Activated naive CD8-positive, alpha-beta T cell (primary cell): ENCODE data around the gene CTSL.
"Not testable (repeated sequence)": the region's sequence is repeated elsewhere in the genome, so short reads cannot be mapped to it uniquely, and the experiment has no call there.

Experiments used
- H3K27ac Mint-ChIP-seq: one replicate; pipeline ENCODE4 v1.8.0; 2021; ENCODE audit warnings: mixed read lengths
- H3K27me3 Mint-ChIP-seq: one replicate; pipeline ENCODE4 v1.8.0; 2021; ENCODE audit warnings: mixed read lengths
- H3K36me3 Mint-ChIP-seq: one replicate; pipeline ENCODE4 v1.8.0; 2021; ENCODE audit warnings: mixed read lengths
- H3K4me1 Mint-ChIP-seq: one replicate; pipeline ENCODE4 v1.8.0; 2021; ENCODE audit warnings: low read depth, mixed read lengths
- H3K4me3 Mint-ChIP-seq: one replicate; pipeline ENCODE4 v1.8.0; 2021; ENCODE audit warnings: mild to moderate bottlenecking, mixed read lengths
- H3K9me3 Mint-ChIP-seq: one replicate; pipeline ENCODE4 v1.8.0; 2021; ENCODE audit warnings: low read depth, mixed read lengths

Gene CTSL

GRCh38 chr9:87749335-87750035, 23.6 kb downstream of the CTSL start:
- Mint-ChIP-seq H3K27ac (no peak overlapping the region), H3K4me1 (no peaks in the 10 kb centered on the region), H3K4me3 (no peak overlapping the region), H3K27me3 (peaks cover 13% of the 10 kb centered on the region), H3K36me3 (no peaks in the 10 kb centered on the region), H3K9me3 (peaks cover 7% of the 10 kb centered on the region)

- H3K27me3 Mint-ChIP-seq: peaks cover 16% of the 10 kb centered on the region
- peaks cover 11% of the 10 kb centered on the region for H3K9me3 Mint-ChIP-seq
- no peak overlapping the region for H3K4me3 Mint-ChIP-seq
- H3K4me1 Mint-ChIP-seq: no peaks in the 10 kb centered on the region
- H3K36me3 Mint-ChIP-seq: no peaks in the 10 kb centered on the region
- no peak overlapping the region for H3K27ac Mint-ChIP-seq
These were observed 24.8 kb downstream of the CTSL start for GRCh38 chr9:87750726-87751125.

DNA sequence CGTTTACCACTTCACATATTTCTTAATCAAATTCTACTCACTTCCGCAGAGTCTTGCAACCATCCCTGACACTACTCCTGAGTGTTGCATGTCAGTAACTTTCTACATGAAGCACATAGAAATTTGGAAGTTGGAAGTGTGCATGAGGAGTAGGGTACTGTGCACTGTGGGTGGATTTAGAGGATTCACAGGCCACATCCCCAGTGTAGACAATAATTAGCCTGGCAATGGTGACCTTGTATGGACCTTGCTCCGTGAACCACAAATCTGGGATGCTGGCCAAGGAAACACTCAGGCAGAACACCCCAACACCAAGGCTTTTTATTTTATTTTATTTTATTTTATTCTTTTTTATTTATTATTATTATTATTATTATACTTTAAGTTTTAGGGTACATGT, 25.5 kb downstream of the CTSL start:
- Mint-ChIP-seq H3K36me3 (no peaks in the 10 kb centered on the region), H3K4me1 (no peaks in the 10 kb centered on the region), H3K27me3 (peaks cover 16% of the 10 kb centered on the region), H3K4me3 (no peak overlapping the region), H3K27ac (no peak overlapping the region), H3K9me3 (peaks cover 11% of the 10 kb centered on the region)

- Mint-ChIP-seq H3K36me3 (no peaks in the 10 kb centered on the region), H3K4me3 (no peak overlapping the region), H3K9me3 (peaks cover 11% of the 10 kb centered on the region), H3K27ac (no peak overlapping the region), H3K4me1 (no peaks in the 10 kb centered on the region), H3K27me3 (peaks cover 15% of the 10 kb centered on the region)
These were observed 25.9 kb downstream of the CTSL start for GRCh38 chr9:87751868-87752267.

GRCh38 chr9:87753313-87753712, 27.4 kb downstream of the CTSL start:
- Mint-ChIP-seq H3K27me3 (peaks cover 11% of the 10 kb centered on the region), H3K27ac (no peak overlapping the region), H3K9me3 (peaks cover 11% of the 10 kb centered on the region), H3K4me1 (no peaks in the 10 kb centered on the region), H3K4me3 (no peak overlapping the region), H3K36me3 (no peaks in the 10 kb centered on the region)

GRCh38 chr9:87758330-87758729, 32.4 kb downstream of the CTSL start:
- H3K4me3 Mint-ChIP-seq, H3K36me3 Mint-ChIP-seq, H3K9me3 Mint-ChIP-seq, H3K27ac Mint-ChIP-seq, H3K27me3 Mint-ChIP-seq, H3K4me1 Mint-ChIP-seq: not testable (repeated sequence)

- not testable (repeated sequence) for H3K27me3 Mint-ChIP-seq, H3K4me3 Mint-ChIP-seq, H3K9me3 Mint-ChIP-seq, H3K4me1 Mint-ChIP-seq, H3K36me3 Mint-ChIP-seq, H3K27ac Mint-ChIP-seq
These were observed 34.1 kb downstream of the CTSL start for GRCh38 chr9:87759980-87760379.

- Mint-ChIP-seq H3K4me1 (no peaks in the 10 kb centered on the region), H3K4me3 (no peak overlapping the region), H3K27ac (no peak overlapping the region), H3K27me3 (peaks cover 5% of the 10 kb centered on the region), H3K9me3 (no peaks in the 10 kb centered on the region), H3K36me3 (no peaks in the 10 kb centered on the region)
These were observed 34.6 kb downstream of the CTSL start for GRCh38 chr9:87760529-87760928.

DNA sequence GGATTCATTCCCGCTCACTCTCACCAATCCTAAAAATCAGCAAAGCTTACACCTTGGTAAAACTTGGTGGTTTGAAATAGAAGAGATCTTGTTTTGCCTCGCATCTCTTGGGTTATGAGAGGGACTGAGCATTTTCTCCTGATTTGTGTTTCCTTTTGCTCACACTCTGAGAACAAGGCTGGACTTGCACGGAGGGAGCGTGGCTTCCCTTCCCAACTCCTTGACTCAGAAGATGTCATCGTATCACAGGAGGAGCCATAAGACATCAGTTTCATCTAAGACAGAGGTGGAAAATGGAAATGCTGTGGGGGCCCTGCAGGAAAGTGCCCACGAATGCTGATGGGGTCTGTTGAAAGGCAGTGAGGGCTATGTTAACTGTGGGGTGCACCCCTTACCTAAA, 37.4 kb downstream of the CTSL start:
- H3K27ac Mint-ChIP-seq: no peak overlapping the region
- no peaks in the 10 kb centered on the region for H3K4me1 Mint-ChIP-seq
- no peaks in the 10 kb centered on the region for H3K36me3 Mint-ChIP-seq
- H3K9me3 Mint-ChIP-seq: no peaks in the 10 kb centered on the region
- H3K27me3 Mint-ChIP-seq: peaks cover 5% of the 10 kb centered on the region
- no peak overlapping the region for H3K4me3 Mint-ChIP-seq

- H3K9me3 Mint-ChIP-seq: no peaks in the 10 kb centered on the region
- peaks cover 6% of the 10 kb centered on the region for H3K27me3 Mint-ChIP-seq
- H3K36me3 Mint-ChIP-seq: no peaks in the 10 kb centered on the region
- H3K4me3 Mint-ChIP-seq: no peak overlapping the region
- H3K4me1 Mint-ChIP-seq: no peaks in the 10 kb centered on the region
- no peak overlapping the region for H3K27ac Mint-ChIP-seq
These were observed 39.6 kb downstream of the CTSL start for GRCh38 chr9:87765521-87765920.

DNA sequence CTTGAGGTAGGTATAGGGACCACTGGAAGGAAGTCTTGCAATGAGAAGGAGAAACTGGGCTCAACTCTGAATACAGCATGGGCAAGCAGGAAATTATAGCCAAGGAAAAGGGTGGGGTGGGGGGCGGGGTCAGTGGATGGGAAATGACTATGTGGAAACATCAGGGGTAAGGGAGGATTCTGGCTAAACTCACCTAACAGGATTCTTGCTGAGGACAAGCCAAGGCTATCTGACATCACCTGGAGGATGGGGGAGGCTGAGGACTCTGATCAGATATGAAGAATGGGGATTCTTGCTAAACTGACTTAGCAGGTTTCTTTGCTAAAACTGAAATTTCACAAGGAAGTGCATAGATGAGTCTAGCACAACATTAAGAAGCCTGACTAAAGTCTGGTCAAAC, 40.8 kb downstream of the CTSL start:
- Mint-ChIP-seq H3K4me3 (no peak overlapping the region), H3K27me3 (peaks cover 10% of the 10 kb centered on the region), H3K27ac (no peak overlapping the region), H3K9me3 (no peaks in the 10 kb centered on the region), H3K4me1 (no peaks in the 10 kb centered on the region), H3K36me3 (no peaks in the 10 kb centered on the region)

- H3K27me3 Mint-ChIP-seq: peaks cover 5% of the 10 kb centered on the region
- no peaks in the 10 kb centered on the region for H3K9me3 Mint-ChIP-seq
- no peak overlapping the region for H3K4me3 Mint-ChIP-seq
- H3K27ac Mint-ChIP-seq: no peak overlapping the region
- no peaks in the 10 kb centered on the region for H3K36me3 Mint-ChIP-seq
- no peaks in the 10 kb centered on the region for H3K4me1 Mint-ChIP-seq
These were observed 44.8 kb downstream of the CTSL start for GRCh38 chr9:87770616-87771315.

- no peak overlapping the region for H3K4me3 Mint-ChIP-seq
- peaks cover 5% of the 10 kb centered on the region for H3K27me3 Mint-ChIP-seq
- no peak overlapping the region for H3K27ac Mint-ChIP-seq
- no peaks in the 10 kb centered on the region for H3K9me3 Mint-ChIP-seq
- no peaks in the 10 kb centered on the region for H3K4me1 Mint-ChIP-seq
- H3K36me3 Mint-ChIP-seq: no peaks in the 10 kb centered on the region
These were observed 45.5 kb downstream of the CTSL start for GRCh38 chr9:87771316-87772006.

DNA sequence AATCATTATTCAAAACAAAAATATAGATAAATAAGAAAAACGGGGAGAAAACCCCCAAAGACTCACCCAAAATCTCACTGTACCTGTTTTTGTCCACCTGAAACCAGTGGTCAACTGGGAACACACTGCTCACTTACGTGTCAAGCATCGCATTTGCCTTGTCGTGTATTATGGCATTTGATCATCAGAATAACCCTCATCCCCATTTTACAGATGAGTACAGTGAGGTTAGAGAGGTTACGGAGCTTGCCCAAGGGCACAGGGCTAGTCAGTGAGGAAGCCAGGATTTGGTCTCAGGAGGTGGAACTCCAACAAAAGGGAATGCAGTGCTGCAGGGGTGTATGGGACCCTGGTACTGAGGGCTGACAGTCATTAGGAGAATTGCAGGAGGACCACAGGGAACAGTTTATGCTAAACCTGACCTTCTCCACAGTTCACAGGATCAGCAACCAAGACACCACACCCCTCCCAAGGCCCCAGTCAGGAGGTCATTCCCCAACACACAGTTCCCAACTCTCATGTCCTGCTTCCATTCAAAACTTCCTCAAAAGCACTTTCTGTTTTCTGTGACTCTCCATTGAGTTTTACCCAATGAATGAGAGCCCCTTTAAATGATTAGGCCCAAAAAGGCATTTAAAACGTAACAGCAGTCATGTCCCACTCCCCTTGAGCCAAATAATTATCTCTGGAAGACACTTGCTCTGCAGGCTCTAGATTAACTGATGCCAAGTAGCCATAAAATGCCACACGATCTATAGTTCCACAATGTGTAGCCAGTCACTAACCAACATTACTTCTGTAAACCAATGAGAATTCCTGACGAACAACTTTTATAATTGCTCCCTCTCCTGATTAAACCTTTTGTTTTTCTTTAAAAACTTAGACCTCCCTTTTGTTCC, 50.8 kb downstream of the CTSL start:
- no peak overlapping the region for H3K27ac Mint-ChIP-seq
- no peaks in the 10 kb centered on the region for H3K9me3 Mint-ChIP-seq
- H3K27me3 Mint-ChIP-seq: no peaks in the 10 kb centered on the region
- H3K36me3 Mint-ChIP-seq: peaks cover 3% of the 10 kb centered on the region
- H3K4me1 Mint-ChIP-seq: no peaks in the 10 kb centered on the region
- no peak overlapping the region for H3K4me3 Mint-ChIP-seq

- no peaks in the 10 kb centered on the region for H3K9me3 Mint-ChIP-seq
- no peak overlapping the region for H3K27ac Mint-ChIP-seq
- H3K4me3 Mint-ChIP-seq: no peak overlapping the region
- H3K27me3 Mint-ChIP-seq: no peaks in the 10 kb centered on the region
- H3K36me3 Mint-ChIP-seq: peaks cover 3% of the 10 kb centered on the region
- no peaks in the 10 kb centered on the region for H3K4me1 Mint-ChIP-seq
These were observed 53.1 kb downstream of the CTSL start for GRCh38 chr9:87778996-87779395.
